Activated T-helper 1 cell treated with anti-CD3 and anti-CD28 coated beads, Interleukin-2, amount 50 U/mL, for 16 hours (primary cell): ENCODE measurements around the gene AMH.

Experiments
- DNase-seq, 2 donors: peaks; one replicate each; pipeline ENCODE4 v3.0.0-alpha.2; 2020; ENCODE audit warnings: low read depth in 1 of 2, low spot score in 1 of 2

Gene AMH

DNA sequence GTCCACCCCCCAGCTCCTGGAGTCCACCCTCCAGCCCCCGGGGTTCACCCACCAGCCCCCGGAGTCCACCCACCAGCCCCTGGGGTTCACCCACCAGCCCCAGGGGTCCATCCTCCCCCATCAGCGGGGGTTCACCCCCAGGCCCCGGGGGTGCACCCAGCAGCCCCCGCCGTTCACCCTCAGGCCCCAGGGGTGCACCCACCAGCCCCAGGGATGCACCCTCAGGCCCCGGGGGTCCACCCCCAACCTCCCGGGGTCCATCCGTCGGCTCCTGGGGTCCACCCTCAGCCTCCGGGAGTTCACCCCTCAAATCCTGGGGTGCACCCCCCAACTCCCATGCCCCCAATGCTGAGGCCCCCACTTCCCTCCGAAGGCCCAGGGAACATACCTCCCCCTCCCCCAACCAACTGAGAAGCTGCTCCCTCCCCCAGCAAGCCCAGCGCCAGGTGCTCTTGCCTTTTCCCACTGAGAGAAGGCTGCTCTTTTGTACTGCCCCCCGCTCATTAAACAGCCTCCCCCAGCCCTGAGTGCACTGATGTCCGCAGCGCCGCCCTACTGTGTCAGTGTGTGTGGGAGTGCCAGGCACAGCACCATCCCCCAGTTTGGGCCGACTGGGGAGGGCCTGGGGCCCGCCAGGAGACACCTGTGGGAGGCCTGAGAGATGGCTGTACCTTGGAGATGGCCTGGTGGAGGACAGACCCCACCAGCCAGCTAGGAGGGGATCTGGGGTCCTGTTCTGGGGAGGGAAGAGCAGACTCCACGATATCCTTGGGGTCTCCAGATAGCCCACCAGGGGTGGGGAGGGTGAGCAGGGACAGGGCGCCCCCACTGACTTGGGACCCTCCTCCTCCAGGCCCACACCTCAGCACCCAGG lies 750 bp upstream of the AMH start:
- no peak for DNase-seq

- DNase-seq = no peak
Measured at GRCh38 chr19:2249880-2250765, 1.0 kb downstream of the AMH start.

DNA sequence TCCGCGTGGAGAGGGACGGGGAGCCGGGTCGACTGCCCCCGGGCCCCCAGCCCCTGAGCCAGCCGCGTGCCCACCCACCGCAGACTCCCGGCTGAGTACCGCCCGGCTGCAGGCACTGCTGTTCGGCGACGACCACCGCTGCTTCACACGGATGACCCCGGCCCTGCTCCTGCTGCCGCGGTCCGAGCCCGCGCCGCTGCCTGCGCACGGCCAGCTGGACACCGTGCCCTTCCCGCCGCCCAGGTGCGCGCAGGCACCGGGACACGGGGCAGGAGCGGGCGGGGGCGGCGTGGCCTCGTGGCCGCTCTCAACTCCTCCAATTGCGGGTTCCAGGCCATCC lies 1.6 kb downstream of the AMH start:
- DNase-seq = no peak

DNA sequence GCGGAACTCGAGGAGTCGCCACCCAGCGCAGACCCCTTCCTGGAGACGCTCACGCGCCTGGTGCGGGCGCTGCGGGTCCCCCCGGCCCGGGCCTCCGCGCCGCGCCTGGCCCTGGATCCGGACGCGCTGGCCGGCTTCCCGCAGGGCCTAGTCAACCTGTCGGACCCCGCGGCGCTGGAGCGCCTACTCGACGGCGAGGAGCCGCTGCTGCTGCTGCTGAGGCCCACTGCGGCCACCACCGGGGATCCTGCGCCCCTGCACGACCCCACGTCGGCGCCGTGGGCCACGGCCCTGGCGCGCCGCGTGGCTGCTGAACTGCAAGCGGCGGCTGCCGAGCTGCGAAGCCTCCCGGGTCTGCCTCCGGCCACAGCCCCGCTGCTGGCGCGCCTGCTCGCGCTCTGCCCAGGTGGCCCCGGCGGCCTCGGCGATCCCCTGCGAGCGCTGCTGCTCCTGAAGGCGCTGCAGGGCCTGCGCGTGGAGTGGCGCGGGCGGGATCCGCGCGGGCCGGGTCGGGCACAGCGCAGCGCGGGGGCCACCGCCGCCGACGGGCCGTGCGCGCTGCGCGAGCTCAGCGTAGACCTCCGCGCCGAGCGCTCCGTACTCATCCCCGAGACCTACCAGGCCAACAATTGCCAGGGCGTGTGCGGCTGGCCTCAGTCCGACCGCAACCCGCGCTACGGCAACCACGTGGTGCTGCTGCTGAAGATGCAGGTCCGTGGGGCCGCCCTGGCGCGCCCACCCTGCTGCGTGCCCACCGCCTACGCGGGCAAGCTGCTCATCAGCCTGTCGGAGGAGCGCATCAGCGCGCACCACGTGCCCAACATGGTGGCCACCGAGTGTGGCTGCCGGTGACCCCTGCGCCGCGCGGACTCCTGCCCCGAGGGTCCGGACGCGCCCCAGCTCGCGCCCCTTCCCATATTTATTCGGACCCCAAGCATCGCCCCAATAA lies 2.3 kb downstream of the AMH start:
- no peak for DNase-seq

DNA sequence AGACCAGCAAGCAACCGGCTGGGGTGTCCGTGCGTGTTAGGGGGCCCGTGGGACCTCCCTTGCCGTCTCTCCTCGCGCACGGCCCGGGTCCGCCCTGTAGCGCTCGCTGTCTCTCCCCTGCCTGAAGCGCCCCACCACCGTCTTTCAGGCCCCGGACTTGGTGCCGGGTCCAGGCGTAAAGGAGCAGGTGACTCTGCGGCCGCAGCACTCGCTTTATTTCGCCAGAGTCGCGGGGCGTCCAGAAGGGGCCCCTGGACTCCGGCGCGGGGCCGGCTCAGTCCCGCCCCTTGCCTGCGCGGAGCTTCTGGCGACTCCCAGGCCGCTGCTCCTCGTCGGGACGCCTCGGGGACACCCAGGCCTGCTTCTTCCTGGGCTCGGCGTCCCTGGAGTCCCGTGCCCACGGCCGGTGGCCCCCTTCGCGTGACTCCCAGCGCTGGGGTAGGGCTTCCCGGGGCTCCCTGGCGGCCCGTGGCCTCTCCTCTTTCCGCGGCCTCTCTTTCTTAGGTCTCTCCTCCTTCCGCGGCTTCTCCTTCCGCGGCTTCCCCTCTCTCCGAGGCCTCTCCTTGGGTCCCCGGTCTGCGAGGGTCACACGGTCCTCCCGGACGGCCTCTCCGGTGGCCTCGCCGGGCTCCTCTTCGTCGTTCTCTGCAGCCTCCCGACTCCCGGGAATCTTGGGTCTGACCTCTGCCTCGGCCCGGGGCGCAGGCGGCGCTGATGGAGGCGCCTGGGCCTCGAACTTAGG lies 3.1 kb downstream of the AMH start:
- no peak for DNase-seq

DNA sequence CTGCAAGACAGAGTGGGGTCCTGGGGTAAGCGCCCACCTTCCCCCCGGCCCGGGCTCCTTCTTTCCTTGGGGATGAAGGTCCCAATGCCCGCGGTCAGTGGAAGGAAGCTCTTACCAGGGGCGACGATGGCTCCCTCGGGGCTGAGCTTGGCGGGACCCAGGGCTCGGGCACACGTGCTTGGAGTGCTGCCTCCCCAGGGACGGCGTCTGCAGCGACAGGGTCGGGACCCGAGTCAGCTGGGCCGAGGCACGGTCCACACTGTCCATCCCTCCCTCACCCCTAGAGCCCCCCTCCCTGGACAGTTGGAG lies 3.6 kb downstream of the AMH start:
- DNase-seq = no peak

- no peak for DNase-seq
Measured at GRCh38 chr19:2253106-2254063, 4.3 kb downstream of the AMH start.

- DNase-seq = no peak
Measured at GRCh38 chr19:2254064-2254872, 5.1 kb downstream of the AMH start.

DNA sequence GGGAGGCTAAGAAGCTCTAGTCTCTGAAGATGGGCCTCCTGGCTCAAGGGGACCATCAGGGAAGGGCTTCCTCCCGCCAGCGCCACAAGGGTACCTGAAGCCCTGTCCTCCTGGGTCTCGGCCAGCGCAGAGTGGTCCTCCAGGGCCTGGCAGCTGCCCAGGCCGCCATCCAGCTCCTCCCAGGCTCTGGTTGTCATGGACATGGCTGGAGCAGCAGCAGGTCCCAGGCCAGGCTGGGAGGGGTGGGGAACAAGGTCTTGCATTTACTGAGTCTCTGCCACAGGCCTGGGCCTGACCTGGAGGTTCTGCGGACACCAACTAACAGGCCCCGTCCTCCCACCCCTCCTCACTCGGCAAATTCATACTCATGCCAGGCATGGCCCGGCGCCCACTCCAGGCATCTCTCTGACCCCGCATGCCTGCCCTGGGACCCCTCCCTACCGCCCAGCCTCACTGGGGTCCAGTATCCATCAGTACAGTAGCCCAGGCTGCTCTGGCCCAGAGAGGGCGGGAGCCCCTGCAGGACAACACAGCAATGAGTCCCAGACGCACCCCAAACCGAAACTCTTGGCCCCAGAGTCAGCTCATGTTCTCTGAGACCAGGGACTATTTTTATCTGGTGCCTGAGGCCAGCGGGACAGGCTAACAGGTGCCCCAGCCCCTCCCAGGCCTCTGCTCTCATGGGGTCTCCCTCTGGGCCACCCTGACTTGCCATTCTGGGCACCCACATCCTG lies 6.2 kb downstream of the AMH start:
- no peak for DNase-seq

GRCh38 chr19:2255982-2256685 lies 7.0 kb downstream of the AMH start, which contains the start of gene JSRP1:
Gene JSRP1, minus strand, starts transcription at chr19:2256417. Its CDS starts 1,103 bp downstream, at chr19:2255314.
- no peak for DNase-seq

GRCh38 chr19:2259336-2259735 lies 10.2 kb downstream of the AMH start:
- DNase-seq = no peak

DNA sequence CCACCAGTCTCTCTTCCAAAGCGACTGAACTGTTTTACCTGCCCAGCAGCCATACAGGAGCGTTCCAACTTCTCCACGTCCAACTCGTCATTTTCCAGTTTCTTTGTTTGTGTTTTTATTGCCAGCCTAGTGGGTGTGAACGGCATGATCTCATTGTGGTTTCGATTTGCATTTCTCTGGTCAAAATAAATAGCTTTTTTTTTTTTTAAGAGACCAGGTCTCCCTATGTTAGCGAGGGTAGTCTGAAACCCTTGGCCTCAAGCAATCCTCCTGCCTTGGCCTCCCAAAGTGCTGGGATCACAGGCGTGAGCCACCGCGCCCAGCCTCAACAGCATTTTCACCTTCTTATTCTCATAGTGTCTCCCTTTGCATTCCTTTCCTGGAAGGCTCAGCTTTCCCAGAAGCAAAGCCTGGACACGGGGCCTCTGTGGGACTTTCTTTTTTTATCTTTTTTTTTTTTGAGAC lies 11.2 kb downstream of the AMH start:
- no peak for DNase-seq

DNA sequence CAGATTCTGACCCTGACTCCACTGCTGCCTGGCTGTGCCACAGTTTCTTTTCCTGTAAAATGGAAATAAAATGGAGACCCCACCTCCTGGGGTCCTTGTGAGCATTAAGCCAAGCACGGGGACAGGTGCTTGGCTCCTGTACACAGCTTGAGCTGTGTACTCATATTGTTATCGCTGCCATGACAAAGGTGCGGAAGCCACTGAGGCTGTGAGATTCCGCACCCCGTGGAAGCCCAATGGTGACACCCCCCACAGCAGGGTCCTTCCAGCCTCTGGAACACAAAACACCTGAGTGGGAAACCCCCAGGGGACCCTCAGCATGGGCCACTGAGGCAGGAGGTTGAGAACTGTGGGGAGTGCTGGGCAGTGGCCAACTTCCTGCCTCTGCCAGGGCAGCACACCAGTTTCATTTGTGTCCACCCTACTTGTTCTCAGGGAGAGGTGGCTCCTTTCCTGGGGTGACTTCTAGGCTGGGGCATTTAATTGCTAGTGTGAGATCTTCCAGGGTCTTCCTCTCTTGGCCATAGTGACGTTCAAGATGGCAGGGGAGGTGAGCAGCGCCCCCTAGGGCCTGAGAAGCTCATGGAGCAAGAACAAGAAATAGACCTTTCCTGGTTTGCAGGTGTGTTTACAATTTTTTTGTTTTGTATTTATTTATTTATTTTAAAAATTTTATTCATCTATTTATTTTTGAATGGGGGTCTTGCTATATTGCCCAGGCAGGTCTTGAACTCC lies 12.5 kb downstream of the AMH start:
- DNase-seq = no peak

GRCh38 chr19:2266183-2266993 lies 17.3 kb downstream of the AMH start:
- no peak for DNase-seq

GRCh38 chr19:2268480-2268830 lies 19.3 kb downstream of the AMH start:
- DNase-seq = no peak

- no peak for DNase-seq
Measured at GRCh38 chr19:2268861-2269243, 19.7 kb downstream of the AMH start.
